RKO (cell line): ENCODE results near the gene MYRF.
A peak's percentile ranks its signal among the peaks of the same experiment; 100 is the strongest.

ENCODE experiments used
- DNase-seq: peaks from one replicate; pipeline ENCODE4 v3.0.0-alpha.2; 2016; ENCODE audit warnings: low spot score

MYRF gene

DNA sequence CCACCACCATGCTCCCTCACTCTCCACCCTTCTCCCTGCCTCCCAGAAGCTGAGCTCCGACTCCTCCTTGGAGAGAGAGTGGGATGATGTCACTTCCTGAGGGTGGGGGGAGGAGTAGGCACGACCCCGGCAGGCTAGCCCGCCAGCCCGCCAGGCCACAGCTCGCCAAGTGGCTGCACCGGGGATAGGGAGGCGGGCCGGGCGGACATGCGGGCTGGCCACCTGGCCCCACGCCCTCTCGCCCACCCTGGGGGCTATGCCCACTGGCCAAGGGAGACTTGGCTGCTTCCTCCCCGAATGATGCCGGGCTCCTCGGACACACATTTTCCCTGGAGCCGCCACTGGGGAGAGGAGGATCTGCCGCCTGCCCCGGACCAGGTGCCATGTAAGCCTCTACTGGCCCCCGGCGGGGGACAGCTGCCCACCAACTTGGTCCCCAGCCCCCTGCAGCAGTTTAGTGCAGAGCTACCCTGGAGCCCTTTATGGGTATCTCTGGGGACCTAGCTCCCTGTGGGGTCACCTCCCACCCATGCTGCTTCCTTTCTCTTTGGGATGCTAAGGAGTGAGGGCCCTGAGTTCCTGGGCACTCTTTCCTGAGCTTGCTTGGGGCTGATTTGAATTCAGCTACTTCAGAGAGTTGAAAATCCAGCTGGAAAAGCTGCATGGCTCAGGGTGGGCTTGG is 33.7 kb upstream of the MYRF start:
- no peak for DNase-seq

DNA sequence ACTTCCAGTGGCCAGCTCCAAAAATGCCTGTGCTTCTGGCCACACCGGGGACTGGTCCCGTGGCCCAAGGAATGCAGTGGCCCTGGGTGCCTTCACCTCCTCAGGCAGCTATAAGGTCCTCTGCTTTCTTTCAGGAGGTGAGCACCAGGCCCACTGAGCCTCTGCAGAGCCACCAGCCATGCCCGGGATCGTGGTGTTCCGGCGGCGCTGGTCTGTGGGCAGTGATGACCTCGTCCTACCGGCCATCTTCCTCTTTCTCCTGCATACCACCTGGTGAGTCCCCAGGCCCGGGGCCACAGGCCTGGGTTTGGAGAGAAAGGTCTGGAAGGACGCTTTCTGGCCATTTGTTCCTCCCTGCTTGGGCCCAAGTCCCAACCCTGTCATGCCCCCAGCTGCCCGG is 32.5 kb upstream of the MYRF start:
- DNase-seq, result no peak

DNA sequence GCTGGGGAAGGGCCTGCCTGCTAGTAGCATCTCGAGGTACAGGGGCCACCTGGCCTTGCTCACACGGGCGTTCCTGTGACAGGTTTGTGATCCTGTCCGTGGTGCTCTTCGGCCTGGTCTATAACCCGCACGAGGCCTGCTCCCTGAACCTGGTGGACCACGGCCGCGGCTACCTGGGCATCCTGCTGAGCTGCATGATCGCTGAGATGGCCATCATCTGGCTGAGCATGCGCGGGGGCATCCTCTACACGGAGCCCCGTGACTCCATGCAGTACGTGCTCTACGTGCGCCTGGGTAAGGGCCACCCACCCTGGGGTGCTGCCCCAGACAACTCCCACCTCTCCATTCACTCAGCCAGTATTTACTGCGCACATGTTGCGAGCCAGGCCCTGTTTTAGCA is 31.8 kb upstream of the MYRF start:
- DNase-seq, result no peak

DNA sequence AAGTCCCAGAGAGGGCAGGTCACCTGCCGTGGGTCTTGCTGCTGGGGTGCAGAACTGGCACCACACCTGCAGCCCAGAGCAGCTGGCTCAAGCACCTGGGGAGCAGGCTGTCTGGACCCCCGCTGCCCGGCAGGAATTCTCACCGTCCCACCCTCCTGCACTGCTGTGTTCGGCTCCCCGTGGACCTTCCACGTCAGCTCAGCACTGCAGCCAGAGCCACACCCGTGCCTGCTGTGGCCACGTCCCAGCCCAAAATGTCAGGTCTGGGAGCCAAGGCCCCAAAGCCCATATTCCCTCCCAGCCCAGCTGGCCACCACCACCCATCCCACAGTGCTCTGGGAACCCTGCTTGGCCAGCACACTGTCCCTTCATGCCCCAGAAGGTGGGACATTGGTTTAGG is 28.0 kb upstream of the MYRF start:
- DNase-seq, result no peak

DNA sequence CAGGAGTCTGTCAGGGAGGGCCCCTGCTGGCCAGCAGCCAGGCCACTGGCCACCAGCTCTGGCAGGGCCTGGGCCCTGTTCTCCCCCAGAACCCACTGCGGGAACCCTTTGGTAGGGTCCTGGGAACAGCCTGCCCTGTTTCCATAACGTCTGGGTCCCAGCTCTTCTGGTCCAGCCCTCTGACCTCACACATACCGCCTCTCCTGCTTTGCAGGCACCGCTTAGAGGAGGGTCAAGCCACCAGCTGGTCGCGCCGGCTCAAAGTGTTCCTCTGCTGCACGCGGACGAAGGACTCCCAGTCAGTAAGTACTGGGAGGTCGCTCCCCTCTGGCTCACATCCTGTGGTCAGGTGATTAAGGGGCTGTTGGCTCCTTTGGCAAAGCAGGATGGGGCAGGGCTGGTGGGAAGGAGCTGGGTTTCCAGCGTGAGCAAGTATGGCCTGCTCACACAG is 26.6 kb upstream of the MYRF start:
- DNase-seq, result peak; percentile 9

DNA sequence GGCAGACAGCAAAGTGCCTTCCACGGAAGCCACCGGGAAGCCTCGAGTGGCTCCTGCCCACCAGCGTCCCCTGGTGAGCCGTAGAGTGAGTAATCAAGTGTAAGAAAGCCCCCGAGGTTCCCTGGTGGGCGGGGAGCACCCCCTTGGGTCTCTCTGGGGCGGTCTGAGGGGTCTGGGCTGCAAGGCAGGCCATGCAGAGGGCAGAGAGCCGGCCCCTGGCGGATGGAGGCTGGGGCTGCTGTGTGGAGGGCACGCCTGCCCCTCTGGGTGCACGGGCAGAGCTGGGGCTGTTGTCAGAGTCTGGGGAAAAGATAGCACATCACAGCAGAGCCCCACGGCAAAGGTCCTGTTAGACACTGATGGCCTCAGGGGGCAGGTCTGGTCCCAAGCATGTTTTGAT is 25.7 kb upstream of the MYRF start:
- DNase-seq, result no peak

DNA sequence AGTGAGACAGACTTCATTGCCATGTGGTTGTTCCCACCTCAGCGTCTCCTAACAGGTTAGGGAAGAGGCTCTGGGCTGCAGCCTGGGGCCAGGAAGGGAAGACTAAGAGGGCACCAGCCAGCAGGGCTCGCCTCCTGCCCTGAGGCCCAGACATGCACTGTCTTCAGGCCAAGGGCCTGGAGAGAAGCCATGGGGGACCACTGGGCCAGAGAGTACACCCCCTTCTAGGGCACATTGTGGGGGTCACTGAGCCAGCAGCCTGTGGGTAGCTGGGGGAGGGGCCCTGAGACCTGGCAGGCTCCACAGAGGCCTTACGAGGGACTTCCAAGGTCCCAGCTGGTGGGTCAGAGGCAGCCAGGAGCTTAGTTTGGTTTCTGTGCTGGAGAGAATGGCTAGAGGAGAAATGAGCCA is 25.0 kb upstream of the MYRF start:
- DNase-seq, result no peak

DNA sequence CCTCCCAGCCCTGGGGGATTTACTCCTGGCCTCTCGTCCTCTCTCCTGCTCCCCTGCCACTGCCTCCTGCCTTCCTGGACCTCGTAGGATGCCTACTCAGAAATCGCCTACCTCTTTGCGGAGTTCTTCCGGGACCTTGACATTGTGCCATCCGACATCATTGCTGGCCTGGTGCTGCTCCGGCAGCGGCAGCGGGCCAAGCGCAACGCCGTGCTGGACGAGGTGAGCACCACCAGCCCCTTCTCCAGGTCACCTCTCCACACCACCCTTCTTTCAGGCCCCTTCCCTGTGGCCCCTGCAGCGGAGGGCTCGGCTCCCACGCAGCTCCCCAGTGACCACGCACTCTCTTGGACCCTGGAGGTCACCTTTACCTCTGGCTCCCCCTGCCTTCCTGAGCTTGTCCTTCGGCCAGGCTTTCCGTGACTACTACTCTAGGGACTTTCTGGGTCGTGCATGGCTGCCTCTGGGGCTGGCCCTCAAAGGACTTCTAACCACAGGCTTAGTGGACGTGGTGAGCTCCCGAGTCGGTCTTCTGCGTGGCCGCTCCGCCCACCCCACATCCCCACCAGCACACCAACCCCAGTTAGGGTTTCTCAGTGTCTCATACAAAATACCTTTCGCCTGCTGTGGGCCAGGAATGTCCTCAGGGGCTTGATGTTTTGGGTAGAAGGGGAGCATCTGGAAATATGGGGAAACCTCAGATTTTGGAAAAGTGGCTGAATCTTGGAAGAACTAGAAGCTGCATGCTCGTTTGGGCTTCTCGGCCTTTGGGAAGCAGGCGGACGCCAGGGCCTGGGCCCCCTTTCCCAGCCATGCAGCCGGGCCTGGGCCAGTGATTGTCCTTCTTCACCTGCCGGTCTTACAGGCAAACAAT is 24.1 kb upstream of the MYRF start:
- DNase-seq, result no peak

DNA sequence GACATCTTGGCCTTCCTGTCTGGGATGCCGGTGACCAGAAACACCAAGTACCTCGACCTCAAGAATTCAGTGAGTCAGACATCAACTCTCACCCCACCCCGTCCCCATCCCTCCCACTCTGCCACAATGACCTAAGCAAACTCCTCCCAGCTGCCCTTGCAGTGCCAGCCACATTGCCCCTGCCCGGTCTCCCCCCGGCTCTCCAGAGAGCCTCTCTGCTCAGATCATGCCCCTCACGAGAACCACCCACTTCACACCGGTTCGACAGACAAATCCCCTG is 23.6 kb upstream of the MYRF start:
- DNase-seq, result no peak

DNA sequence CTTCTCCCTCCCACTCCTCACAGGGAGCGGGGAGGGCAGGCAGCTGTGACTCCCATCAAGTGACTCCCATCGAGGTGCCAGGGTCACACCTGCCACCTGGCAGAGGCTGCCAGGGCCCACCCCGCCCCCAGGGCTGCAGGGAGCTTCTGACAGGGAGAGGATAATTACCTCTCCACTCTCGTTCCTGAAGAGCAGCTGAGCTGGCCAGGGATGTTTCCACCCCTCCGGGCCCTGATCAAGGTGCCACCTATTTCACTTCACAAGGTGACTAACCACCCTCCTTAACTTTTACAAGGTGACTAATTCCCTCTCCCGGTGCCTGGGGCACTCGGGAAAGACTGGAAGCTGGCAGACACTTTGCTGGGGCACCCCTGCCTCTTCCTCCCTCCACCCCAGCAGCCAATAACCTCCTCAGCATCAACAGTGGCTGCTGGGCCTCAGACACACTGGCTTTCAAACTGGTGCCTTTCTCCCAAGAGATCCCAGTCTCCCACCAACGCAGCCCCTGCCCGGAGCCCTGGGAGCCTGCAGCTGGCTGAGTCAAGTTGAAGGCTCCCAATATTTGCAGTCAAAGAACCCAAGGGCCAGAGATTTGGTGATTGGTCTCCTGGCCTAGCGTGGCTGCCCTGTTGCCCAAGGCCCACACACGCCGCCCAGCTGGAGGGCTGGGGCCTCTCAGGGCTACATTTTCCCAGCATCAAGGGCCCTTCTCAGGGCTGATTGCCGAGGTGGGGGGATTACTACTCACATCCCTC is 22.0 kb upstream of the MYRF start:
- DNase-seq, result no peak

DNA sequence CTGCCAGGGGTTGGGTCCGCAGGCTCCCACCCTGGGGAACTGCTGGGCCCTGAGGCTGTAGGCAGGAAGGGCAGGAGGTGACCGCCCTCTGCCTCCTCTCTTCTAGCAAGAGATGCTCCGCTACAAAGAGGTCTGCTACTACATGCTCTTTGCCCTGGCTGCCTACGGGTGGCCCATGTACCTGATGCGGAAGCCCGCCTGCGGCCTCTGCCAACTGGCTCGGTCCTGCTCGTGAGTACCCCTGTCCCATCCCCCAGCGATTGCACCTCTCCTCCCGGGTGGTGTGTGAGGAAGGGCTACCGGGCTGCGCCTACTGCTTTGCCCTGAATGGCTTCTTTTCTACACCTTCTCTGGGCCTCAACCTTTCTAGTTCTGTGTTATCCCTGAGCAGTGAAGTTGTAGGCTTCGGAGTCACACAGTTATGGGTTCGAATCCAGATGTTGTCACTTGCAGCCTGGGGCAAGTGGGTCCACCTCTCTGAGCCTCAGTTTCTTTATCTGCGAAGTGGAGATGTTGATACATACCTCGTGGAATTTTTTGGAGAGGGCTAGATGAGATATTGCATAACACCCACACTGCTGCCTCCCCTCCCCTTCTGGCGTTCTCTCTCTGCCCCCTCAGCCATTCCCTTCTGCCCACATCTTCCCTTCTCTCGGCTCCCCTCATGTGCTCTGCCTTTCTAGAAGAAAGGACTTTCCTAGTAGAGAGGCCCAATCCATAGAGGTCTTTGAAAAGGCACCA is 21.1 kb upstream of the MYRF start:
- no peak for DNase-seq

DNA sequence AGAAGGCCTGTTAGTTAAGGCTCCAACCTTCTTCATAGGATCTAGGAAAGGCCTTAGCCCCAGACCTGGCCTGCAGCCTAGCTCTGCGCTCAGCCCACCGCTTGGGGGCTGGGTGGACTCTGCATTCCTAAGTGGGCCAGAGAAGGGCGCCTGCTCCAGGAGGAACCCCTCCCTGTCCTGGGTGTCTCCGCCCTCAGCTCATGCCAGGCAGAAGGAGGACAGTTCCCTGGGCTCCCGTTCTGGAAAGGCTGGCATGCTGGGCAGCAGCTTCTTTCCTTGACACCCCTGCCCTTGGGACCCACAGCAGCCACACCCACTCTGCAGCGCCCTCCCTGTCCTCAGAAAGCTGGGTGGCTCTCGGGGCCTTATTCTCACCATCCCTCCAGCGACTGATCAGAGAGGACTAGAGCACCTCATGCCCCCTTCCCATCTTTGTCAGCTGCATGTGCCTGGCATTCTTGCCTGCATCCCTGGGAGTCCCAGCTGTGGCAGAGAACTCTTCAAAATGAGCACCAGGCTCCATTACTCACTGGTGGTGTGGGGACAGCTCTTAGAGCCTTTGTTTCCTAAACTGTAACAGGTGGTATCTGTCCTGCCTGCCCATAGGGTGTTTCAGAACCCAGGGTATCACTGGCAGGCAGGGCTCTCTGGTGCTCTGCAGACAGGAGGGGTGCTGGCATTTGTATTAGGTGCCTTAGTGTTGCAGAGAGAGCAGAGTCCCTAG is 20.3 kb upstream of the MYRF start:
- no peak for DNase-seq

DNA sequence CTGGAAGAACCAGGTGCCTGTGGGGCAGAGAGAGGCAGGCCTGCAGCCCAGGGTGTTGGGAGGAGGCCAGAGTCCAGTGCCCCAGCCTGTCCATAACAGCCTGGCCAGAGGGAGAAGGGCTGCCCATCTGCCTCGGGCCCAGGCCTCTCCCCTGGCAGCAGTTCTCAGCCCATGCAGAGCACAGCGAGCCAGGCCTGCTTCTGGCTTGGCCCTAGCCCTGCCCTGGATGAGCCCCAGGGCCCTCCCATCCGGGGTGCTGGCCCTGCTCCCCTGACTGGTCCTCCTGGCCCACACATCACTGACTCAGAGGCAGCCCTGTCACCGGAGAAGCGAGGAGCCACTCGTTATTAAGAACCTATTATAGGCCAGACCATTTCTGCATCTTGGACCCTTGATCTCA is 19.7 kb upstream of the MYRF start:
- DNase-seq, result peak; percentile 66

DNA sequence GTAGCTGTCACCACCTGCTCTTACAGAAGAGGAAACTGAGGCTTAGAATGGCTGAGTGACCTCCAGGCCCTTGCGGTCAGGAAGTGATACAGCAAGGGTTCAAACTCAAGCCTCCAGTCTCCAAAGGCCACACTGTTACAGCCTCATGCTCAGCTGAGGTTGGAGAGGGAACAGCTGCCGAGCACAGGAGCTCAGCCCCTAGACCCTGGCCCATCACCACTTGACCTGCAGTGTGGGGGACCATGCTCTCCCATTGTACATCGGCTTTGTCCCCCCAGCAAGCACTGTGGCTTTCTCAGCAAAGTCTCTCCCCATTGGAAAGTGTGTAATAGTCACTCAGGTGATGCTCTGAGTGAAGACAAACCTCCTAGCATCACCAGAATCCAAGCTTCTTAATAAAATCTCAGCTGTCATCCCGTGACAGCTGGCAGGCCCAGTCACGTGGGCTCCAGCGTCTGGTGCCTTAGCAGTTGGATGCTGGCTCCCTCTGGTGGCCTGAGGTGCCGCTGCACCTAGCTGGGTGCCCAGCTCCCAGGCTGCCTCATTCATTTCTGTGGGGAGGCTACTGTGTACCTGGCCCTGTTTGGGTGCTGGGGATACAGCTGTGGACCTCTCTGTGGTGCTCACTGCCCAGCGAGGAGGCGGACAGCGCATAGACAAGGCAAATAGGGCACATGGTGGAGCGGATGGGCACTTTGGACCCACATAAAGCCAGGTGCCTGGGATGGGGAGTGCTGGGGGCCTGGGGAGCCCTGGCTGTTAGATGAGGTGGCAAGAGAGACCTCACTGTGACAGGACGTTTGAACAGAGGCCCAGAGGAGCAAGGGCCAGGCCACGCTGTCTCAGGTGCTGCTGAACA is 19.1 kb upstream of the MYRF start:
- DNase-seq, result peak; percentile 85

DNA sequence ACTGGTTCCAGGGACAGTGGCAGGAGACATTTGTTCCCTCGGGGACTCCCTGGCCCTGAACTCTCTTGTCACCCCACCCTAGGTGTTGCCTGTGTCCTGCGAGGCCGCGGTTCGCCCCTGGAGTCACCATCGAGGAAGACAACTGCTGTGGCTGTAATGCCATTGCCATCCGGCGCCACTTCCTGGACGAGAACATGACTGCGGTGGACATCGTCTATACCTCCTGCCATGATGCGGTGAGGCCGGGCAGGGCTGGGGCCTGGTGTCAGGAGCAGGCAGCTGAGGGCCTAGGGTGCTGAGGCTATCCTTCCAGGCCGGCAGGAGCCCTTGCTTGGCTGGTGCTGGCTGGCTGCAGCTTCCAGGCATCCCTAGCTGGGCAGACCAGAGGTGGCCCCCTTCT is 17.7 kb upstream of the MYRF start:
- DNase-seq, result no peak

DNA sequence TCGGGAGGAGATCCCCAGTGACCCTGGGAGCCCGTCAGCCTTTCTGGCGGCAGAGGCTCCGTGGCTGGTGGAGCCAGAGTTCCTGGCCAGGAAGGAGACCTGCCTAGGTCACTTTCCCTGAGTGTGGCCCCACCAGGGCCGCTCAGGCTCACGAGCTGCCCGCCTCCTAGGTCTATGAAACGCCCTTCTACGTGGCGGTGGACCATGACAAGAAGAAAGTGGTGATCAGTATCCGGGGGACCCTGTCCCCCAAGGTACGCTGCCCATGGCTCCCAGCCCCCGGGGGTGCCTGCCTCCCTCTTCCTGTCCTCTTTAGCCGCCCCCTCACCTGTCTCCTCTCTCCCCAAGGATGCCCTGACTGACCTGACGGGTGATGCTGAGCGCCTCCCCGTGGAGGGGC is 17.0 kb upstream of the MYRF start:
- DNase-seq, result no peak

DNA sequence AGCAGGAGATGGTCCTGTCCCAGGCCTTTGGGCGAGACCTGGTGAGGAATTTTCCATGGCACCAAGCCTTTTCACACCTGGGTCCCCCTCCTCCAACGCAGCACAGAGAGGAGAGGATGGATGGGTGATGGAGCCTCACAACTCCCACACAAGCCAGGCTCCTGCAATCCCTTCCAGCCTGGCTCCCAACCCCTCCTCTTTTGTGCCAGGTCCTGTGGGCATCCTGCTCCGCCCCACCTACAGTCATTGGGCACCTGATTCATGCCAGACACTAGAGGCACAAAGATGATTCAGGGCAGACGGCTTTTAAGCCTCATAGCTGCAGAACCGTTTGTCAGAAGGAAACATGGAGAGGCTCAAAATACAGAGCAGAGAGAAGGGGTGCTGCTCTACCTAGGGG is 16.1 kb upstream of the MYRF start:
- DNase-seq, result no peak

DNA sequence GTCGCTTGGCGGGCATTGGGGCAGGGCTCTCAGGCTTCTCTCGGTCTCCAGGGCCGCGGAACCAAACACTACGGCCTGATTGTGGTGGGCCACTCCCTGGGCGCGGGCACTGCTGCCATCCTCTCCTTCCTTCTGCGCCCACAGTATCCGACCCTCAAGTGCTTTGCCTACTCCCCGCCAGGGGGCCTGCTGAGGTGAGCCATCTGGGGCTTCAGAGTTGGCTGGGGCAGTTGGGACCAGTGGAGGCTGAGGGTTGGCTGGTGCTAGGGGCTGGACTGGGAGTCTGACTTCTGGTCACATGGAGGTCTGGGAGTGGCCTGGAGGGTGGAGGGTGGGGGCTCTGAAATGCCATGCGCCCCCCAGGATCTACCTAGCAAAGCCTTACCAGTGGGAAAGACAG is 15.3 kb upstream of the MYRF start:
- DNase-seq, result no peak

DNA sequence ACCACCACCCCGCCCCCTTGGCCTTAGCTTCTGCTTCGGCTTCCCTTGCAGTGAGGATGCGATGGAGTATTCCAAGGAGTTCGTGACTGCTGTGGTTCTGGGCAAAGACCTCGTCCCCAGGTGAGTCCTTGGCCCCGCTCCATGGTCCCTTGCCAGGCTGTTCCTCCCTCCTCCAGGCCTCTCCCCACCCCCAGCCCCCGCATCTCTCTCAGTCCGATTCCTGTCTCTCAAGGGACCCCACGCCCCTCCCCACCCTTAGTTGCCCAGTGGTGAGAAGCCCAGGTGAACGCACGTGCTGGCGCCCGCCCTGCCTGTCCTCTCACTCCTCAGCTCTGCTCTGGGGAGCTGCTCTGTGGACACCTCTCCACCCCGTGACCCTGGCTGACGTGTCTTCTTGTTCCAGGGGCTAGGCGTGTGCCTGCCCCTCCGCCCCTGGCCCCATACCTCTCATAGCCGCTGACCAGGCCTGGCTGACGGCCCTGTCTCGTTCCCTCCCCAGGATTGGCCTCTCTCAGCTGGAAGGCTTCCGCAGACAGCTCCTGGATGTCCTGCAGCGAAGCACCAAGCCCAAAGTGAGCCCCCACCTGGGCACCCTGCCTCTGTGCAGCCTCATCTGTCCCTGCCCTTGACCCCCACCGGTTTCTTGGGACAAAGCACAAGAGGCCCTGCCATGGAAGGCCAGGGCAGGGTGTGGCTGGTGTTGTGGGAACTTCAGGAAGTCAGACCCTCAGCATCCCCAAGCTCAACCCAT is 14.6 kb upstream of the MYRF start:
- DNase-seq, result no peak

DNA sequence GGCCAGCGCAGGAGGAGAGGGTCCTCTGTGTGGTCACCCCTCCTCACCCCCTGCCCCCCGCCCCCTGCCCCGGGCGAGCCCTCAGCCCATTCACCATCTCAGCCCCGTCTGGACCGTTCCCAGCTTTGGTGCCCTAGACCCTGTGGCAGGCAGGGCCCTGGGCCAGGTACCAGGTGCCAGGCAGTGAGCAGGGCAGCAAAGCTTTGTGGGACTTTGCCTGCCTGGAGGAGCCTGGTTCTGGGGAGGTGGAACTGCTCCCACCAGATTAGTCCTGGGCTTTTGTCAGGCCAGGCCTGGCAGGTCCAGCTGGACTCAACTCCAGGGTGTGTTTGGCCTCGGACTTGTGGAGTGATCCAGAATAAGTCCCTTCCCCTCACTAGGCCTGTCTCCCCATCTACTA is 13.7 kb upstream of the MYRF start:
- no peak for DNase-seq
